Retinal pigment epithelial cell (primary cell): Measurements from ENCODE around the gene FBXO8.
"Not testable (repeated sequence)": the region's sequence is repeated elsewhere in the genome, so short reads cannot be mapped to it uniquely, and the experiment has no call there.

Experiments used
- DNase-seq: peaks from one replicate; pipeline ENCODE4 v3.0.0-alpha.2; 2010; ENCODE audit warnings: low read depth
- H3K4me3 ChIP-seq: 2 replicates; pipeline ENCODE4 v1.5.1; 2011; ENCODE audit warnings: mild to moderate bottlenecking, low read length, control low read depth, moderate library complexity
- CTCF ChIP-seq: conservative IDR thresholded peaks from 2 replicates; pipeline ENCODE4 v1.5.1; 2011; ENCODE audit warnings: low read depth, low read length, control low read depth, inconsistent platforms

FBXO8 gene

GRCh38 chr4:174307694-174308093 is 24.2 kb upstream of the FBXO8 start:
- no peak for TF ChIP-seq CTCF
- no peak overlapping the region for H3K4me3 ChIP-seq
- DNase-seq: no peak

GRCh38 chr4:174305961-174306360 is 22.5 kb upstream of the FBXO8 start:
- H3K4me3 ChIP-seq: no peak overlapping the region
- DNase-seq: no peak
- TF ChIP-seq CTCF: no peak

- H3K4me3 ChIP-seq: no peak overlapping the region
- DNase-seq: no peak
- TF ChIP-seq CTCF: no peak
Measured at GRCh38 chr4:174304664-174305063, 21.2 kb upstream of the FBXO8 start.

DNA sequence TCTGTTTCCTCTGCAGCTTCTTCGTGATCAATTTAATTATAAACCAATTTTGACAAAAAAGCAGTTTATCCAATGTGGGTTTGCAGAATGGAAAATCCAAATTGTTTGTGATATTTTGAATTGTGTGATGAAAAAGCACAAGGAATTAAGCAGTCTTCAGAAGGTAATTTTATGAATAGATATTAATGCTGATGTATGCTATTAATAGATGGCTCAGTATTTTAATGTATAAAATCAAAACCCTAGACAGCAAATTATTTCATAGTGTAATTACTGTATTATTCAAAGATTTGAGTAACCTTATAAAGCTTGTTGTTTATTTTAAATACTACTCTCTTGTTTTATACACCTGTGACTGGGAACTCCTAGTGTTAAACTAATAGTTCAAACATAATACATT is 20.2 kb upstream of the FBXO8 start:
- H3K4me3 ChIP-seq: no peak overlapping the region
- no peak for TF ChIP-seq CTCF
- no peak for DNase-seq

- not testable (repeated sequence) for DNase-seq, H3K4me3 ChIP-seq
Measured at GRCh38 chr4:174295142-174295541, 11.7 kb upstream of the FBXO8 start.

DNA sequence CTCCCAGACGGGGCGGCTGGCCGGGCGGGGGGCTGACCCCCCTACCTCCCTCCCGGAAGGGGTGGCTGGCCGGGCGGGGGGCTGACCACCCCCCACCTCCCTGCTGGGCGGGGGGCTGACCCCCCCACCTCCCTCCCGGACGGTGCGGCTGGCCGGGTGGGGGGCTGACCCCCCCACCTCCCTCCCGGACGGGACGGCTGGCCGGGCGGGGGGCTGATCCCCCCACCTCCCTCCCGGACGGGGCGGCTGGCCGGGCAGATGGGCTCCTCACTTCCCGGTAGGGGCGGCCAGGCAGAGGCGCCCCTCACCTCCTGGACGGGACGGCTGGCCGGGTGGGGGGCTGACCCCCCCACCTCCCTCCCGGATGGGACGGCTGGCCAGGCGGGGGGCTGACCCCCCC is 11.2 kb upstream of the FBXO8 start:
- H3K4me3 ChIP-seq, DNase-seq: not testable (repeated sequence)

GRCh38 chr4:174292473-174292872 is 9.0 kb upstream of the FBXO8 start:
- DNase-seq: no peak
- H3K4me3 ChIP-seq: no peak overlapping the region
- no peak for TF ChIP-seq CTCF

DNA sequence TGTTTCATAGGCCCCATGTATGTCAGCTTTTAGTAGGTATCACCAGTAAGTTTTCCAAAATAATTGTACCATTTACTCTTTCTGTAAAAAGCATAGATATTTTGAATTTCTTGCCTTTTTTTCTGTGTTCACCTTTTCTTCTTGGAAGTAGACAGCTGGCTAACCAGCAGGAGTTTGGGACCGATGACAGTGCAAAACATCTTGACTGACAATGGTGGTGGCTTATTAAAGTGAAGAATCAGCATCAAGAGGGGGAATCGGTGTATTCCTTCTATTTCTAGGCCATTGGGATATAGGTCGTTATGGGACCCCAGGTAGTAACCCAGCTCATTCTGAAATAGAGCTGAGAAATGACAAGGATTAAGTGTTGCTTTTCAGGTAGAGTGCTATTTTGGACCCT is 3.4 kb upstream of the FBXO8 start:
- DNase-seq: no peak
- H3K4me3 ChIP-seq: no peak overlapping the region
- TF ChIP-seq CTCF: no peak
